HepG2 (cell line): ENCODE measurements around the gene FUOM. TPM values are rescaled to one million over a fixed set of nuclear protein-coding genes. Genes with fewer than 3 reads are reported as not detected.
A peak's percentile ranks its signal among the peaks of the same experiment; 100 is the strongest.

Experiments
- ATF7 ChIP-seq, 2 experiments: fragments of 450-650 bp in 1 of 2; sonication (generic) in 1 of 2; formaldehyde crosslinking in 1 of 2; IDR thresholded peaks; 2 replicates each; pipeline versions ENCODE4 v1.4.0 to v1.6.1; 2016 to 2020; ENCODE audit warnings: antibody characterized with exemption in 1 of 2, mild to moderate bottlenecking in 1 of 2, missing genetic modification reagents in 1 of 2
- CHD4 ChIP-seq: fragments of 200-600 bp; sonication (generic); IDR thresholded peaks from 2 replicates; pipeline ENCODE4 v1.7.0; 2017; ENCODE audit warnings: mild to moderate bottlenecking, low read length, borderline replicate concordance
- EHMT2 ChIP-seq: fragments of 200-600 bp; sonication (generic); IDR thresholded peaks from 2 replicates; pipeline ENCODE4 v1.7.0; 2017; ENCODE audit warnings: antibody characterized with exemption, low read depth, low read length, borderline replicate concordance
- EZH2 ChIP-seq: conservative IDR thresholded peaks from 2 replicates; pipeline ENCODE4 v1.6.1; 2012; ENCODE audit warnings: mild to moderate bottlenecking, low read depth, low read length, moderate library complexity
- GLI4 ChIP-seq: sonication (generic); formaldehyde crosslinking; IDR thresholded peaks from 2 replicates; pipeline ENCODE4 v1.5.1; 2020; ENCODE audit warnings: missing genetic modification reagents, mild to moderate bottlenecking, moderate library complexity, borderline replicate concordance
- IRF9 ChIP-seq: sonication (generic); formaldehyde crosslinking; IDR thresholded peaks from 2 replicates; pipeline ENCODE4 v1.8.0; 2022; ENCODE audit warnings: missing genetic modification reagents, mild to moderate bottlenecking, borderline replicate concordance
- IRX3 ChIP-seq: sonication (generic); formaldehyde crosslinking; IDR thresholded peaks from 2 replicates; pipeline ENCODE4 v1.8.1; 2023; ENCODE audit warnings: mild to moderate bottlenecking, low read depth, missing genetic modification reagents, borderline replicate concordance
- KAT2B ChIP-seq: fragments of 150-350 bp; IDR thresholded peaks from 2 replicates; pipeline ENCODE4 v1.6.1; 2014; ENCODE audit warnings: low read depth, low read length, borderline replicate concordance
- KLF12 ChIP-seq: sonication (generic); formaldehyde crosslinking; IDR thresholded peaks from 2 replicates; pipeline ENCODE4 v1.4.0; 2020; ENCODE audit warnings: missing genetic modification reagents, borderline replicate concordance
- MAFG ChIP-seq: sonication (generic); formaldehyde crosslinking; IDR thresholded peaks from 2 replicates; pipeline ENCODE4 v1.5.1; 2020; ENCODE audit warnings: mild to moderate bottlenecking, missing genetic modification reagents
- MEIS2 ChIP-seq: sonication (generic); formaldehyde crosslinking; IDR thresholded peaks from 2 replicates; pipeline ENCODE4 v1.9.0; 2021; ENCODE audit warnings: mild to moderate bottlenecking, missing genetic modification reagents
- MTF1 ChIP-seq: sonication (generic); formaldehyde crosslinking; IDR thresholded peaks from 2 replicates; pipeline ENCODE4 v1.5.0; 2020; ENCODE audit warnings: missing genetic modification reagents
- MXD3 ChIP-seq: IDR thresholded peaks from 2 replicates; pipeline ENCODE4 v1.6.1; 2016; ENCODE audit warnings: mild to moderate bottlenecking, missing biosample characterization, missing genetic modification reagents
- NR2F6 ChIP-seq, 2 experiments: IDR thresholded peaks; 2 replicates each; pipeline ENCODE4 v1.6.1; 2016; ENCODE audit warnings: antibody characterized with exemption in 1 of 2, mild to moderate bottlenecking in 1 of 2
- PHF5A ChIP-seq: IDR thresholded peaks from one replicate; pipeline ENCODE4 v1.6.1; 2018; ENCODE audit warnings: low read depth, missing genetic modification reagents; ENCODE audit not compliant: unreplicated experiment
- POLR2G ChIP-seq: fragments of 200-400 bp; formaldehyde crosslinking; IDR thresholded peaks from 2 replicates; pipeline ENCODE4 v1.6.1; 2018; ENCODE audit warnings: mild to moderate bottlenecking, low read depth, low read length, moderate library complexity
- RORA ChIP-seq: sonication (generic); formaldehyde crosslinking; IDR thresholded peaks from 2 replicates; pipeline ENCODE4 v1.5.0; 2020; ENCODE audit warnings: mild to moderate bottlenecking, missing genetic modification reagents, moderate library complexity
- RXRA ChIP-seq: sonication (generic); formaldehyde crosslinking; IDR thresholded peaks from 2 replicates; pipeline ENCODE4 v1.5.1; 2020; ENCODE audit warnings: missing genetic modification reagents
- SALL1 ChIP-seq: sonication (generic); formaldehyde crosslinking; IDR thresholded peaks from 2 replicates; pipeline ENCODE4 v1.8.0; 2022; ENCODE audit warnings: mild to moderate bottlenecking, missing genetic modification reagents
- TCF7 ChIP-seq: sonication (generic); IDR thresholded peaks from 2 replicates; pipeline ENCODE4 v1.6.1; 2016; ENCODE audit warnings: antibody characterized with exemption, low read depth
- ZBTB20 ChIP-seq: sonication (generic); formaldehyde crosslinking; IDR thresholded peaks from 2 replicates; pipeline ENCODE4 v1.8.1; 2023; ENCODE audit warnings: missing genetic modification reagents, low read depth, mild to moderate bottlenecking, borderline replicate concordance
- ZFP62 ChIP-seq: sonication (generic); formaldehyde crosslinking; IDR thresholded peaks from 2 replicates; pipeline ENCODE4 v1.4.0; 2020; ENCODE audit warnings: missing genetic modification reagents
- ZKSCAN1 ChIP-seq: fragments of 150-350 bp; IDR thresholded peaks from 2 replicates; pipeline ENCODE4 v1.6.1; 2014; ENCODE audit warnings: low read length
- ZMAT3 ChIP-seq: sonication (generic); formaldehyde crosslinking; conservative IDR thresholded peaks from 2 replicates; pipeline ENCODE4 v1.7.0; 2021; ENCODE audit warnings: missing genetic modification reagents
- ZNF10 ChIP-seq: sonication (generic); formaldehyde crosslinking; IDR thresholded peaks from 2 replicates; pipeline ENCODE4 v1.4.0; 2020; ENCODE audit warnings: mild to moderate bottlenecking, low read depth, missing genetic modification reagents, borderline replicate concordance
- ZNF101 ChIP-seq: sonication (generic); formaldehyde crosslinking; IDR thresholded peaks from 2 replicates; pipeline ENCODE4 v1.4.0; 2020; ENCODE audit warnings: mild to moderate bottlenecking, low read depth, missing genetic modification reagents, borderline replicate concordance
- ZNF326 ChIP-seq: sonication (generic); formaldehyde crosslinking; IDR thresholded peaks from 2 replicates; pipeline ENCODE4 v1.4.0; 2020; ENCODE audit warnings: missing genetic modification reagents, borderline replicate concordance
- ZNF430 ChIP-seq: sonication (generic); formaldehyde crosslinking; IDR thresholded peaks from 2 replicates; pipeline ENCODE4 v1.9.0; 2021; ENCODE audit warnings: mild to moderate bottlenecking, missing genetic modification reagents
- ZNF556 ChIP-seq: sonication (generic); formaldehyde crosslinking; IDR thresholded peaks from 2 replicates; pipeline ENCODE4 v1.4.0; 2020; ENCODE audit warnings: mild to moderate bottlenecking, missing genetic modification reagents, borderline replicate concordance
- ZNF557 ChIP-seq: sonication (generic); formaldehyde crosslinking; IDR thresholded peaks from 2 replicates; pipeline ENCODE4 v1.4.0; 2020; ENCODE audit warnings: missing genetic modification reagents
- ZNF7 ChIP-seq: IDR thresholded peaks from 2 replicates; pipeline ENCODE4 v1.6.1; 2016; ENCODE audit warnings: missing biosample characterization, missing genetic modification reagents
- polyA plus RNA-seq, 8 experiments: library from polyadenylated mRNA; depleted of rRNA in 3 of 8; stranded (reverse) in 7 of 8; unstranded in 1 of 8; fragments of >200 nt; fragmentation: Illumina TruSeq in 4 of 8; extraction: Trizol in 4 of 8; gene quantifications; 2 replicates each; pipeline versions ENCODE4 v1.2.1 to v1.2.3, GENCODE V29; 2011 to 2016; ENCODE audit warnings: low read depth in 4 of 8, missing spikeins in 1 of 8, mixed read lengths in 1 of 8; ENCODE audit not compliant: insufficient read depth in 1 of 8
- total RNA-seq, 5 experiments: library from RNA; depleted of rRNA; stranded (reverse); fragments of >200 nt; fragmentation: Illumina TruSeq; extraction: Trizol; gene quantifications; 2 replicates each; pipeline ENCODE4 v1.2.3, GENCODE V29; 2016; ENCODE audit warnings: low read depth in 1 of 5

The FUOM gene
- total and polyA plus RNA-seq, 2 of the 13 experiments (the other 11 are each of a cell fraction or from before 2014, with no cell fraction given): 27.5 to 60.4 TPM

GRCh38 chr10:133378251-133379096, 20.7 kb upstream of the FUOM start (continued):
- TF ChIP-seq GLI4 (CRISPR knock-in tag) (no peak), KLF12 (CRISPR knock-in tag) (peak; percentile 86), ZNF326 (no peak), ZNF430 (CRISPR knock-in tag) (no peak), EZH2 (no peak), ZKSCAN1 (no peak), ZNF556 (peak; percentile 72; the same call in 1 of the 2 replicates), KAT2B (no peak), MAFG (no peak), ZNF7 (no peak), MTF1 (CRISPR knock-in tag) (no peak), IRF9 (CRISPR knock-in tag) (peak; percentile 49; the same call in 1 of the 2 replicates), RORA (CRISPR knock-in tag) (no peak), ZNF101 (CRISPR knock-in tag) (no peak), ZMAT3 (no peak; the same call in 1 of the 2 replicates), ZNF10 (CRISPR knock-in tag) (no peak), ZNF557 (CRISPR knock-in tag) (no peak), MXD3 (CRISPR knock-in tag) (peak; percentile 18; the same call in 1 of the 2 replicates), SALL1 (CRISPR knock-in tag) (peak; percentile 84), TCF7 (no peak), PHF5A (CRISPR knock-in tag) (no peak), EHMT2 (no peak), MEIS2 (CRISPR knock-in tag) (peak; percentile 51; the same call in 1 of the 2 replicates), IRX3 (CRISPR knock-in tag) (no peak), NR2F6 (IDR thresholded peaks at IDR 0.05) (peak; percentile 56; the same call in 1 of the 2 replicates), NR2F6 (CRISPR knock-in tag; IDR thresholded peaks at IDR 0.05) (peak; percentile 57; the same call in 1 of the 2 replicates), RXRA (CRISPR knock-in tag) (peak; percentile 83), ZBTB20 (no peak), ATF7 (IDR thresholded peaks at IDR 0.05) (no peak), ATF7 (CRISPR knock-in tag; IDR thresholded peaks at IDR 0.05) (0 out of 2 replicates have a peak, but pooled peaks have one; percentile 40), POLR2G (peak; percentile 51), CHD4 (no peak), ZFP62 (CRISPR knock-in tag) (no peak)
